Measurements from ENCODE around the gene FAM120AOS. TPM values are rescaled to one million over a fixed set of nuclear protein-coding genes. Genes with fewer than 3 reads are reported as not detected.
A peak's percentile ranks its signal among the peaks of the same experiment; 100 is the strongest.

FAM120AOS gene
- total RNA-seq, 1 experiment from 2014 or later, result 27.8 TPM

GRCh38 chr9:93456022-93456421, 2.6 kb upstream of the FAM120AOS start:
- H3K27ac ChIP-seq, result no peak overlapping the region
- CTCF ChIA-PET, result no interaction called here
- peaks cover 15% of the 10 kb centered on the region for H3K4me1 ChIP-seq (replicated peaks; ENCODE audit: insufficient read depth)
- no peaks in the 10 kb centered on the region for H3K9me2 ChIP-seq (ENCODE audit: insufficient read depth)
- H2AFZ ChIP-seq, result no peak overlapping the region
- POLR2A ChIA-PET (ENCODE audit: unreplicated experiment), result no interaction called here
- no peaks in the 10 kb centered on the region; the same call in 1 of the 2 replicates for H3K9me3 ChIP-seq (ENCODE audit: insufficient read depth, low read depth)
- H4K20me1 ChIP-seq (ENCODE audit: insufficient read depth), result peaks cover 6% of the 10 kb centered on the region
- intact Hi-C loops (cut with micrococcal nuclease; ENCODE audit: unreplicated experiment), result loop anchor here (10.0 kb wide), 1 partner anchor 501 kb away; no protein-coding TSS in a partner anchor
- no peaks in the 10 kb centered on the region for H3K27me3 ChIP-seq (ENCODE audit: insufficient read depth, low read depth)
- peaks cover 92% of the 10 kb centered on the region for H3K79me2 ChIP-seq (ENCODE audit: low read depth)
- 0 out of 2 replicates have a peak overlapping the region, but pooled peaks have one; percentile 11 for H3K4me2 ChIP-seq
- no peaks in the 10 kb centered on the region; the same call in 1 of the 2 replicates for H3K36me3 ChIP-seq (ENCODE audit: low read depth)
- TF ChIP-seq CTCF (conservative IDR thresholded peaks at IDR 0.05) (no peak), EZH2 (IDR thresholded peaks at IDR 0.05; ENCODE audit: low read depth) (no peak)
- H3F3A ChIP-seq (ENCODE audit: insufficient read depth, low read depth), result peaks cover 17% of the 10 kb centered on the region
- H3K4me3 ChIP-seq, result no peak overlapping the region; the same call in 1 of the 2 replicates
- DNase-seq, result no peak
- no TSS peak for BruUV-seq (replicated peaks)

GRCh38 chr9:93452710-93453046, 703 bp downstream of the FAM120AOS start:
- Histone ChIP-seq H3K4me3 (peak overlapping the region; percentile 74), H3K79me2 (ENCODE audit: low read depth) (peaks cover 86% of the 10 kb centered on the region), H3K27ac (peak overlapping the region; percentile 42), H3K4me2 (peak overlapping the region; percentile 99), H3K27me3 (ENCODE audit: insufficient read depth, low read depth) (no peaks in the 10 kb centered on the region), H4K20me1 (ENCODE audit: insufficient read depth) (peaks cover 6% of the 10 kb centered on the region), H2AFZ (peak overlapping the region; percentile 50), H3K9me2 (ENCODE audit: insufficient read depth) (no peaks in the 10 kb centered on the region), H3K36me3 (ENCODE audit: low read depth) (peaks cover 12% of the 10 kb centered on the region), H3F3A (ENCODE audit: insufficient read depth, low read depth) (peaks cover 36% of the 10 kb centered on the region), H3K4me1 (replicated peaks; ENCODE audit: insufficient read depth) (peaks cover 31% of the 10 kb centered on the region), H3K9me3 (ENCODE audit: insufficient read depth, low read depth) (no peaks in the 10 kb centered on the region)
- peak in 1 of 2 experiments; percentile 36 for DNase-seq
- ChIA-PET CTCF (no interaction called here), POLR2A (ENCODE audit: unreplicated experiment) (interaction anchor here (0.6 kb wide), 1 partner anchor 299 kb away, joined by 4 read pairs; no protein-coding TSS in a partner anchor)
- intact Hi-C loops (cut with micrococcal nuclease; ENCODE audit: unreplicated experiment), result loop anchor here (5.0 to 10.0 kb wide), 4 partner anchors 115 to 498 kb away; no protein-coding TSS in a partner anchor
- no TSS peak for BruUV-seq (replicated peaks)
- TF ChIP-seq EZH2 (IDR thresholded peaks at IDR 0.05; ENCODE audit: low read depth) (no peak), CTCF (conservative IDR thresholded peaks at IDR 0.05) (no peak)

- Histone ChIP-seq H3K9me2 (ENCODE audit: insufficient read depth) (no peaks in the 10 kb centered on the region), H4K20me1 (ENCODE audit: insufficient read depth) (peaks cover 6% of the 10 kb centered on the region), H3K79me2 (ENCODE audit: low read depth) (peaks cover 80% of the 10 kb centered on the region), H3F3A (ENCODE audit: insufficient read depth, low read depth) (peaks cover 36% of the 10 kb centered on the region), H3K27ac (peak overlapping the region; percentile 42), H3K4me2 (peak overlapping the region; percentile 99), H3K4me3 (peak overlapping the region; percentile 74), H3K4me1 (replicated peaks; ENCODE audit: insufficient read depth) (peaks cover 31% of the 10 kb centered on the region), H3K27me3 (ENCODE audit: insufficient read depth, low read depth) (no peaks in the 10 kb centered on the region), H2AFZ (peak overlapping the region; percentile 50), H3K36me3 (ENCODE audit: low read depth) (peaks cover 18% of the 10 kb centered on the region), H3K9me3 (ENCODE audit: insufficient read depth, low read depth) (no peaks in the 10 kb centered on the region)
- POLR2A ChIA-PET (ENCODE audit: unreplicated experiment), result interaction anchor here (0.6 kb wide), 2 partner anchors 298 to 826 kb away, joined by 4 to 9 read pairs; no protein-coding TSS in a partner anchor
- intact Hi-C loops (cut with micrococcal nuclease; ENCODE audit: unreplicated experiment), result loop anchor here (2.0 to 10.0 kb wide), 6 partner anchors 115 to 497 kb away; no protein-coding TSS in a partner anchor
- TF ChIP-seq EZH2 (IDR thresholded peaks at IDR 0.05; ENCODE audit: low read depth), result no peak
- no peak for TF ChIP-seq CTCF (conservative IDR thresholded peaks at IDR 0.05)
- CTCF ChIA-PET, result no interaction called here
- DNase-seq, result peak; percentile 38 to 55
- no TSS peak for BruUV-seq (replicated peaks)
These were observed 1.3 kb downstream of the FAM120AOS start for GRCh38 chr9:93451849-93452709.
